ENCODE measurements around the gene ARL4C. TPM values are rescaled to one million over a fixed set of nuclear protein-coding genes. Genes with fewer than 3 reads are reported as not detected.

Gene ARL4C
- total and polyA plus RNA-seq, 2 of the 8 experiments (the other 6 are each of a cell fraction or from before 2014, with no cell fraction given) = 7.0 to 16.9 TPM

DNA sequence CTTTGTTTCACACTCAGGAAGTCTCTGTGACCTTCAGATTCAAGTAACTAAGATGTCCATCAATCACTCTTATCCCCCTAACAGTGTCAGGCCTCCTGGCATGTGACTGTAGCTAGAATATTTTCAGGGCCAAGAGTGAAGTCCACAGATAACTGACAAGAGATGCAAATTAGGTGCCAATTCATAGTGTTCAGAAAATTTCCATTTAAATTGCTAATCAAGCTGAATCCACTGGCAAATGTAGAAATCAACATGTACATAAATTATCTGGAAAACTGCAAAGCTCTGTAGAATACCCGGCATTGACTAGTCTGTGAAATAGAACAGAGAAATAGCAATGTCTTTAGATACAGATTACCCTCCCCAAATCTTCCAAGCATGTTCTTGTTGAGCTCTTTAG, 38.6 kb upstream of the ARL4C start:
- H3K18ac ChIP-seq (ENCODE audit: extremely low read depth, low read length) = no peak overlapping the region

More for the DNA sequence above, 38.6 kb upstream of the ARL4C start:
- no peak overlapping the region for H4K8ac ChIP-seq (ENCODE audit: extremely low read depth, insufficient read depth, low read length)
- no peak overlapping the region for H3K27ac ChIP-seq (ENCODE audit: low read depth, low read length)
- 0 out of 4 replicates have a peak, but pooled peaks cover 0 to 3% of the 10 kb centered on the region in 2 experiments for H3K9me3 ChIP-seq (ENCODE audit: insufficient read depth in 2 of 2, low read depth in 1 of 2, low read length in 1 of 2)
- no peak overlapping the region for H3K56ac ChIP-seq (replicated peaks; ENCODE audit: insufficient read length, low read depth, low read length)
- H2BK120ac ChIP-seq (replicated peaks; ENCODE audit: low read depth, low read length) = no peak overlapping the region
- no peak overlapping the region for H4K5ac ChIP-seq (ENCODE audit: insufficient read length, low read depth, low read length)
- CTCF ChIA-PET (ENCODE audit: partially characterized antibody) = interaction anchor here (0.9 to 4.7 kb wide), 4 partner anchors 10 to 400 kb away, joined by 3 to 21 read pairs (median 12); no protein-coding TSS in a partner anchor
- H3K79me1 ChIP-seq (ENCODE audit: low read depth, low read length) = no peaks in the 10 kb centered on the region
- no peak overlapping the region for H3K14ac ChIP-seq (ENCODE audit: insufficient read length)
- H3K4ac ChIP-seq (replicated peaks; ENCODE audit: insufficient read length, low read depth, low read length) = no peak overlapping the region
- H4K20me1 ChIP-seq (replicated peaks in 1 of 2; ENCODE audit: control insufficient read depth in 1 of 2, insufficient read depth in 2 of 2, low read length in 2 of 2) = no peaks in the 10 kb centered on the region
- no peak overlapping the region for H3K4me3 ChIP-seq (ENCODE audit: extremely low read depth in 1 of 4, insufficient read depth in 2 of 4, low read depth in 3 of 4, low read length in 4 of 4)
- H2BK12ac ChIP-seq (ENCODE audit: low read depth, low read length) = no peak overlapping the region
- H3K27me3 ChIP-seq (replicated peaks in 1 of 4; ENCODE audit: control insufficient read depth in 3 of 4, extremely low read depth in 1 of 4, insufficient read depth in 3 of 4, low read length in 3 of 4) = no peaks in the 10 kb centered on the region
- H3K23me2 ChIP-seq (ENCODE audit: low read depth, low read length) = no peaks in the 10 kb centered on the region
- POLR2A ChIA-PET (ENCODE audit: partially characterized antibody) = no interaction called here
- DNase-seq (ENCODE audit: low read depth in 1 of 2, low spot score in 2 of 2) (no peak), FAIRE-seq (no peak)
- H3K79me2 ChIP-seq (ENCODE audit: control insufficient read depth in 1 of 2, insufficient read depth in 2 of 2, low read length in 2 of 2) = no peaks in the 10 kb centered on the region
- no peak for TF ChIP-seq ATF3 (IDR thresholded peaks at IDR 0.05; ENCODE audit: insufficient read depth, low read depth, low read length)
- no peak for TF ChIP-seq HDAC2 (IDR thresholded peaks at IDR 0.05; ENCODE audit: borderline replicate concordance in 1 of 2, low read depth in 2 of 2, low read length in 2 of 2)
- no peak for TF ChIP-seq CBX5 (IDR thresholded peaks at IDR 0.05; ENCODE audit: low read depth, low read length)
- TF ChIP-seq CEBPB (IDR thresholded peaks at IDR 0.05; ENCODE audit: low read depth, low read length) = no peak
- TF ChIP-seq KDM4A (IDR thresholded peaks at IDR 0.05; ENCODE audit: low read depth, low read length, severe bottlenecking) = no peak
- no peak overlapping the region for H2BK20ac ChIP-seq (ENCODE audit: low read length)
- WGBS, 2 experiments (ENCODE audit: extremely low coverage in 1 of 2, insufficient coverage in 1 of 2, insufficient read length in 1 of 2, insufficient replicate concordance in 2 of 2, low coverage in 1 of 2, low lambda C conversion rate in 2 of 2, missing lambda C conversion rate in 1 of 2) = 95% methylated on average over 1 of the region's 1 CpG; no CpG with 5 or more reads in 1 of the 2 experiments
- H3K23ac ChIP-seq (ENCODE audit: insufficient read length) = no peak overlapping the region
- no peak overlapping the region for H3K4me2 ChIP-seq (ENCODE audit: insufficient read depth in 1 of 2, low read depth in 2 of 2, low read length in 2 of 2)
- no peak overlapping the region for H2BK15ac ChIP-seq (ENCODE audit: low read length)
- H2AK5ac ChIP-seq (ENCODE audit: low read depth, low read length) = no peak overlapping the region
- H3K9ac ChIP-seq (replicated peaks in 1 of 4; ENCODE audit: extremely low read depth in 1 of 4, low read depth in 3 of 4, low read length in 3 of 4) = no peak overlapping the region
- no peak overlapping the region for H4K91ac ChIP-seq (replicated peaks; ENCODE audit: insufficient read length, low read length)
- H3K36me3 ChIP-seq (ENCODE audit: control insufficient read depth in 2 of 4, insufficient read depth in 4 of 4, low read length in 3 of 4) = no peaks in the 10 kb centered on the region
- no peak overlapping the region for H2BK5ac ChIP-seq (ENCODE audit: low read depth, low read length)
- no peak overlapping the region for H2AFZ ChIP-seq (ENCODE audit: low read length)
- H3K4me1 ChIP-seq (replicated peaks in 1 of 4; ENCODE audit: control insufficient read depth in 3 of 4, insufficient read depth in 4 of 4, low read length in 3 of 4) = no peaks in the 10 kb centered on the region
